ENCODE measurements around the gene ZNF830.

ZNF830 gene

DNA sequence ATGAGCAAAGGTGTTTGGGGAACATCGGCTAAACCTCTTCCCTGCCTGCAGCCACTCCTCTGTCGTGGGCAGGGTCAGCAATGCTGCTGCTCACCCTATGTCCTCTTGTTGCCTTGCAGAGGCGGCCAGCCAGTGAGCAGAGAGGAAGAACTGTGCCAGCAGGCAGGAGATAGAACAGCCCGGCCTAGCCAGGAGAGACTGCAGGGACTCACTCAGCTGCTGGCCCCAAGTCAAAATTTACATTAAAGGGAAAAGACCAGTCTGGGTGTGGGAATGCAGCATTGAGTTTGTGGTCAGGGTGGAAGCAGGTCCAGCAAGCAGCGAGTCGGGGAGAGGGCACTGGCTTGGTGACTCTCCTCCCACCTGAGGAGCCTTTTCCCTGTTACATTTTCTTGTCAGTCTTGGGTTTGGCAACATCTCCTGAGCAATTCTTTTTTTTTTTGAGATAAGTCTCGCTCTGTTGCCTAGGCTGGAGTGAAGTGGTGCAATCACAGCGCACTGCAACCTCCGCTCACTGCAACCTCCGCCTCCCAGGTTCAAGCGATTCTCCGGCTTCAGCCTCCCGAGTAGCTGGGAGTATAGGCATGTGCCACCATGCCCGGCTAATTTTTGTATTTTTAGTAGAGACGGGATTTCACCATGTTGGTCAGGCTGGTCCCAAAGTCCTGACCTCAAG lies 41.7 kb downstream of the ZNF830 start:
- Mint-ChIP-seq H3K27ac (peak overlapping the region; percentile 68), H3K36me3 (peaks cover 92% of the 10 kb centered on the region), H3K9me3 (no peaks in the 10 kb centered on the region), H3K4me1 (peaks cover 6% of the 10 kb centered on the region), H3K4me3 (no peak overlapping the region)
- no peak for DNase-seq (ENCODE audit: low spot score in 2 of 2)
- ATAC-seq, result no peak

DNA sequence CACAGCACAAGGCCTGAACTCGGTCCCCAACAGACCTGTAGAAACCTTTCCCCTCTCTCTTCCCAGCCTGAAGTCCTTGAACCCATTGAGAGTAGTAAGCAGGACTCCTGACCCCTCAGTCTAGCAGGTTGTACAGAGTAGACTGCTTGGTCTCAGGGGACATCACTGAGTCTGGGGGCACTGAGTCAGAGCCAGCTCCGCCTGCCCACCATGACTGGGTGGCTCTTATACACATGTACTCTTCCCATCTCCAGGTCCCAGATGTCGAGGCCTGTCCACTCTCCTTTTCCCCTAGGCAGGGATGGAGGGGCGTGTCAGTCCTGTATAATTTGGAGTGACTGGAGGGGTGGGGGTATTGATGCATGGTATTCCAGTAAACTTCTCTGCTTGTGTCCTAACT lies 42.4 kb downstream of the ZNF830 start:
- Mint-ChIP-seq H3K4me3 (no peak overlapping the region), H3K36me3 (peaks cover 92% of the 10 kb centered on the region), H3K9me3 (no peaks in the 10 kb centered on the region), H3K4me1 (no peaks in the 10 kb centered on the region), H3K27ac (peak overlapping the region; percentile 74)
- DNase-seq (ENCODE audit: low spot score in 2 of 2), result no peak
- no peak for ATAC-seq

DNA sequence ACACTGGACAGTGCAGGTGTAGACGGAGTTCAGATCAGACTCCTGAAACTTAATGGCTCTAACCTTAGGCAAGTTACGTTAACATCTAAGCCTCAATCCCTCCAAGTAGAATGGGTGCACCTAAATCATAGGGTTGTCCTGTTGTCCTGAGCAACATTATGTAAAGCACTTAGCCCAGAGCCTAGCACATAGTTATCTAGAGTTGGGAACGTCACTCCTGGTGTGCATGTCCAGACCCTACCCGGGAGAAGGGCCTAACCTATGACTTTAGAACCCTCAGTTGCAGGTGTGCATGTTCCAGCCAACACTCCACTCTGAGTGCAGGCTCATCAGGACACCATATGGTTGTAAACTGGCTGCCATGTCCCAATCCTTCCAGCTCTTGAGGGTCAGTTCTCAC lies 45.0 kb downstream of the ZNF830 start:
- no peaks in the 10 kb centered on the region for H3K4me1 Mint-ChIP-seq
- no peak overlapping the region for H3K4me3 Mint-ChIP-seq
- H3K27ac Mint-ChIP-seq, result peak overlapping the region; percentile 74
- H3K9me3 Mint-ChIP-seq, result no peaks in the 10 kb centered on the region
- H3K36me3 Mint-ChIP-seq, result peaks cover 89% of the 10 kb centered on the region
- DNase-seq (ENCODE audit: low spot score in 2 of 2) (no peak), ATAC-seq (no peak)

DNA sequence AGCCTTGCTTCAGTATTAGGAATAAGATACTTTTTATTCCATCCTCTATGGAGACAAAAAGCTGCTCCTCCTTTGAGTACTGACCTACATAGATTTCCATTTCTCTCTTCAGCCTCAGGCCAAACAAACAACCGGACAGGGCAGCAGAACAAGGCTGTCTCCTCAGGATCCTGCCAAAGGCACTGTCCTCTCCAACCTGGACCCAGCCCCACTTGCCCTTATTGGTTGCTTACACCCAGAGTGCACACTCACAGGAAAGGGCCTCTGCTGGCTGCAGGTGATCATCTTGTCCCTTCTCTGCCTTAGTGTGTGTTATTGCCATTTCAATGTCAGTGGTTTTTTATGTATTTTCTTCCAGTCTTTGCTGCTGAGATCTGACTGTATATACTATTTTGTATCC lies 45.6 kb downstream of the ZNF830 start:
- Mint-ChIP-seq H3K36me3 (peaks cover 89% of the 10 kb centered on the region), H3K9me3 (no peaks in the 10 kb centered on the region), H3K4me3 (no peak overlapping the region), H3K27ac (peak overlapping the region; percentile 29), H3K4me1 (no peaks in the 10 kb centered on the region)
- DNase-seq (ENCODE audit: low spot score in 2 of 2) (no peak), ATAC-seq (no peak)

DNA sequence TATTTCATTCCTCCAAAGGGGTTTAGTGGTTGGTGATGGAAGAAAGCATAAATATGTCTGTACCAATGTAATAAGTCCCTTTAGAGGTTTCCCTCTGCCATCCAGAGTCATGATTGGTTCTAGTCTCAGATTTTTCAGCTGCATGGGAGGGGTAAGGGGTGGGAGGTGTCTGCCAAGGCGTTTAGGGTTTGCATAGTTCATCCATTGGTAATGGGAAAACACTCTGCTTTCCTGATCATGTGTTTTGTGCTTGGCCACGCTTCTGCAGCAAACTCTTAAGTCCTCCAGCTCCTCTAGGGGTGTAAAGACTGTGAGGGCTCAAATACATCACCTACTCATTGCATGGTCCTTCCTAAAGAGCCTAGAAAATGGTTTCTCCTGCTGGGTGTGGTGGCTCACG lies 48.8 kb downstream of the ZNF830 start:
- H3K27ac Mint-ChIP-seq, result peak overlapping the region; percentile 41
- no peaks in the 10 kb centered on the region for H3K4me1 Mint-ChIP-seq
- DNase-seq (ENCODE audit: low spot score in 2 of 2), result no peak
- ATAC-seq, result no peak
- no peaks in the 10 kb centered on the region for H3K9me3 Mint-ChIP-seq
- no peak overlapping the region for H3K4me3 Mint-ChIP-seq
- H3K36me3 Mint-ChIP-seq, result peaks cover 89% of the 10 kb centered on the region

DNA sequence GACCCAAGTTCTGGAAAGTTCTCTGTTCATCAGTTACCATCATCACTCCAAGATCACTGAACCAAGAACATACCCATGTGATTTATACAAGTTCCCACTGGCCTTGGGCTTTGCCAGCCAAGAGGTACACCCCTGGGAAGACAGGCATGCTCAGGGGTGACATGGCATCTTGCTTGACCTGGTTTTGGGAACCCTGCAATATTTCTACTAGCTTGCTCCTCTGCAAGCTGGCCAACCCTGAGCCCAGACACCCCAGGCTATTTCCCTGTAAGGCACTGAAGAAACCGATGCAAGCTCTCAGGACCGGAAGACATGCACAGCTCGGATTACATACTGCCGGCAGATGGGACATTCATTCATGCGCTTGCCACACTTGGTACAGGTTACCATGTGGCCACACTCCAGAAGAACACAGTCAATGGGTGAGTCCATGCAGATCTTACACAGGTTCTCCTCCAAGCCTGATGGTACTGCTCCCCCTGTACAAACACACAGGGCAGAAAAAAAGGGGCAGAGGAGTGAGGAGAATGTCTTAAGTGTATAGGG lies 50.4 kb downstream of the ZNF830 start:
- DNase-seq (ENCODE audit: low spot score in 2 of 2), result no peak
- peak overlapping the region; percentile 83 for H3K27ac Mint-ChIP-seq
- no peak for ATAC-seq
- no peaks in the 10 kb centered on the region for H3K9me3 Mint-ChIP-seq
- no peak overlapping the region for H3K4me3 Mint-ChIP-seq
- no peaks in the 10 kb centered on the region for H3K4me1 Mint-ChIP-seq
- peaks cover 94% of the 10 kb centered on the region for H3K36me3 Mint-ChIP-seq
